Measurements from ENCODE around the gene CAPN9. TPM values are rescaled to one million over a fixed set of nuclear protein-coding genes. Genes with fewer than 3 reads are reported as not detected.
"Not testable (repeated sequence)": the region's sequence is repeated elsewhere in the genome, so short reads cannot be mapped to it uniquely, and the experiment has no call there.

The CAPN9 gene
- total RNA-seq, 1 experiment from 2014 or later = not detected

- no peaks in the 10 kb centered on the region for H3K36me3 ChIP-seq
- H3K4me3 ChIP-seq = no peak overlapping the region
- no peaks in the 10 kb centered on the region; the same call in 1 of the 2 replicates for H3K27me3 ChIP-seq
- DNase-seq = peak; percentile 51
- no peaks in the 10 kb centered on the region for H3K9me3 ChIP-seq
Measured at GRCh38 chr1:230754796-230755195, 7.6 kb downstream of the CAPN9 start.

GRCh38 chr1:230757856-230758708, 10.9 kb downstream of the CAPN9 start:
- H3K27me3 ChIP-seq = no peaks in the 10 kb centered on the region; the same call in 1 of the 2 replicates
- H3K4me3 ChIP-seq = no peak overlapping the region
- no peaks in the 10 kb centered on the region for H3K9me3 ChIP-seq
- DNase-seq = no peak
- no peaks in the 10 kb centered on the region for H3K36me3 ChIP-seq

- Histone ChIP-seq H3K9me3 (no peaks in the 10 kb centered on the region), H3K27me3 (no peaks in the 10 kb centered on the region; the same call in 1 of the 2 replicates), H3K4me3 (no peak overlapping the region), H3K36me3 (no peaks in the 10 kb centered on the region)
- DNase-seq = no peak
Measured at GRCh38 chr1:230758709-230759368, 11.7 kb downstream of the CAPN9 start.

GRCh38 chr1:230759369-230760065, 12.3 kb downstream of the CAPN9 start:
- no peaks in the 10 kb centered on the region for H3K36me3 ChIP-seq
- no peak for DNase-seq
- H3K27me3 ChIP-seq = no peaks in the 10 kb centered on the region; the same call in 1 of the 2 replicates
- no peak overlapping the region for H3K4me3 ChIP-seq
- no peaks in the 10 kb centered on the region for H3K9me3 ChIP-seq

- DNase-seq = no peak
- no peaks in the 10 kb centered on the region for H3K36me3 ChIP-seq
- no peaks in the 10 kb centered on the region for H3K9me3 ChIP-seq
- no peaks in the 10 kb centered on the region; the same call in 1 of the 2 replicates for H3K27me3 ChIP-seq
- H3K4me3 ChIP-seq = no peak overlapping the region
Measured at GRCh38 chr1:230760360-230760827, 13.2 kb downstream of the CAPN9 start.

GRCh38 chr1:230761443-230762167, 14.4 kb downstream of the CAPN9 start:
- Histone ChIP-seq H3K4me3 (no peak overlapping the region), H3K9me3 (no peaks in the 10 kb centered on the region), H3K27me3 (no peaks in the 10 kb centered on the region; the same call in 1 of the 2 replicates), H3K36me3 (no peaks in the 10 kb centered on the region)
- DNase-seq = no peak

GRCh38 chr1:230763927-230764591, 16.9 kb downstream of the CAPN9 start:
- no peak for DNase-seq
- no peak overlapping the region for H3K4me3 ChIP-seq
- H3K9me3 ChIP-seq = no peaks in the 10 kb centered on the region
- no peaks in the 10 kb centered on the region for H3K36me3 ChIP-seq
- H3K27me3 ChIP-seq = no peaks in the 10 kb centered on the region; the same call in 1 of the 2 replicates

- DNase-seq = no peak
- H3K4me3 ChIP-seq = no peak overlapping the region
- no peaks in the 10 kb centered on the region for H3K36me3 ChIP-seq
- H3K9me3 ChIP-seq = no peaks in the 10 kb centered on the region
- H3K27me3 ChIP-seq = no peaks in the 10 kb centered on the region
Measured at GRCh38 chr1:230766318-230766717, 19.1 kb downstream of the CAPN9 start.

GRCh38 chr1:230767859-230768612, 20.8 kb downstream of the CAPN9 start:
- not testable (repeated sequence) for H3K36me3 ChIP-seq, H3K4me3 ChIP-seq, H3K9me3 ChIP-seq, H3K27me3 ChIP-seq, DNase-seq

- Histone ChIP-seq H3K9me3 (no peaks in the 10 kb centered on the region), H3K4me3 (no peak overlapping the region), H3K27me3 (no peaks in the 10 kb centered on the region), H3K36me3 (no peaks in the 10 kb centered on the region)
- no peak for DNase-seq
Measured at GRCh38 chr1:230768903-230769570, 21.8 kb downstream of the CAPN9 start.

GRCh38 chr1:230770317-230770716, 23.1 kb downstream of the CAPN9 start:
- no peak overlapping the region for H3K4me3 ChIP-seq
- DNase-seq = no peak
- H3K27me3 ChIP-seq = no peaks in the 10 kb centered on the region
- H3K36me3 ChIP-seq = no peaks in the 10 kb centered on the region
- no peaks in the 10 kb centered on the region for H3K9me3 ChIP-seq

- Histone ChIP-seq H3K27me3 (no peaks in the 10 kb centered on the region), H3K9me3 (no peaks in the 10 kb centered on the region), H3K36me3 (no peaks in the 10 kb centered on the region), H3K4me3 (no peak overlapping the region)
- no peak for DNase-seq
Measured at GRCh38 chr1:230771773-230772354, 24.7 kb downstream of the CAPN9 start.

- H3K36me3 ChIP-seq = no peaks in the 10 kb centered on the region
- no peak for DNase-seq
- no peaks in the 10 kb centered on the region for H3K27me3 ChIP-seq
- H3K9me3 ChIP-seq = no peaks in the 10 kb centered on the region
- H3K4me3 ChIP-seq = no peak overlapping the region
Measured at GRCh38 chr1:230772457-230773395, 25.5 kb downstream of the CAPN9 start.

Data from MG63 (cell line).